GM19238 (cell line): ENCODE results near the gene ZBTB49.
A peak's percentile ranks its signal among the peaks of the same experiment; 100 is the strongest.
"Not testable (repeated sequence)": the region's sequence is repeated elsewhere in the genome, so short reads cannot be mapped to it uniquely, and the experiment has no call there.

Experiments
- DNase-seq: peaks from one replicate; pipeline ENCODE4 v3.0.0; 2011; ENCODE audit warnings: low spot score; ENCODE audit not compliant: insufficient read length

Gene ZBTB49

DNA sequence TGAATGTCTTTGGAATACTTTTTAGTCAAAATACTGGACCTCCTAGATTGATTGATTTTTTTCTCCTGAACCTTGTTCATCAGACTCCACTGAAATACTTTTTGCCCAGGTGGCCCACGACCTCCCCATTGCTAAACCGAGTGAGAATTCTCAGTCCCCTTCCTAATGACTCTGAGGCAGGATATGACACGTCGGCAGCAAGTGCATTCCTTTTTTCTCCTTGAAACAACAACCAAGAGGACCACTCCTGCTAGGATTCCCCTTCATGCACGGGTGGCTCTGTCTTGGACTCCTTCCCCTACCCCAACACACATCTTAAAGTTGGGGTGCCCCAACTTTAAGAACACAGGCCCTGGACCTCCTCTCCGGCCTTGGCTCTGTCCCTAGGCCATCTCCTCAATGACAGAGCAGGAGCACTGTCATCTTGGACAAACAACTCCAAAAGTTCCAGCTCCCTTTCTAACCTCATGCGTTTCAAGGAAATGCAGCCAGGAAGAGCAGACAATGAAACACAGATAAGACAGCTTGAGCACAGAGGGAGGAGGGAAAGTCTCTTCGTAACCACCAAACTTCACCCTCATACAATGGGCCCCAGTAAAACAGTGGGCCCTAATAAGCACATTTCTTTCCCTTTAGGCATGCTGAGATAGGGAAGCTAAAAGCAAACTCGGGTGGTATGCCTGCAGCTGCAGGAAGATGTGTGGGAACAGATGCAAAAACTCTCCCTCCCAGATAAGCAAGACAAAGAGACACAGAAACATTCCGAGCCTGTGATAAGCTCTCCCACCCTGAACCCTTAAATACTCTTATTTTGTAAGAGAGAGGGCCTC lies 33.9 kb downstream of the ZBTB49 start:
- no peak for DNase-seq

DNA sequence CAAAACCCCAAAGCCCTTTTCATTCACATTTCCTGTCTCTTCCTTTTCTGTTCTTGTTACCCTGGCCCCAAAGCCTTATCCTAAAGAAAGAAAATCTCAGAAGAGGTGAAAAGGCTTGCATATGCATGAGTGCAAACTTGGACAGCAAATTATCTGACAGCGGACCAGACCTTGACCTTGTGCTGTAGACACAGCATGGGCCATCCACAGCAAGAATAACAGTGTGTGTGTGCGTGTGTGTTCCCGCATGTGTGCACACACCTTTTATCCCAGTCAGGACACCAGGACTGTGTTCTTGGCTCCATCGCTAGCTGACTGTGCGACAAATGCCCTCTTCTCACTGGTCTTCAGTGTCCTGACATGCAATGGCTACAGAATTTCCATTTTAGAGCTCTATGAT lies 35.3 kb downstream of the ZBTB49 start:
- DNase-seq, result no peak

DNA sequence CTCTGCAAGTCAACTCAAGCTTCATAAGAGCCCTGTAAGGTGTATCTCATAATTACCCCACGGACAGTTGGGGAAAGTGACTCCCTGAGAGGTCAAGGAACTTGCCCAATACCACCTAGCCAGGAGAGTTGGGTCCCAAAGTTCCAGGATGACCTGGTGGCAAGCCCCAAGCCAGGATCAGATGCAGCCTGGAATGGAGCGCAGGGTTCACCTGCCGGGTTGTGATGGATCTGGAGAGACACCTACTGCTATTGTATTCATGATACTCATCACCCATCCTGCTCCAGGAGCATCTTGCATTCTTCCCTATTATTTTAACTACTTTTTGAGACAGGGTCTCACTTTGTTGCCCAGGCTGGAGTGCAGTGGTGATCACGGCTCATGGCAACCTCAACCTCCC lies 36.1 kb downstream of the ZBTB49 start:
- DNase-seq, result no peak

DNA sequence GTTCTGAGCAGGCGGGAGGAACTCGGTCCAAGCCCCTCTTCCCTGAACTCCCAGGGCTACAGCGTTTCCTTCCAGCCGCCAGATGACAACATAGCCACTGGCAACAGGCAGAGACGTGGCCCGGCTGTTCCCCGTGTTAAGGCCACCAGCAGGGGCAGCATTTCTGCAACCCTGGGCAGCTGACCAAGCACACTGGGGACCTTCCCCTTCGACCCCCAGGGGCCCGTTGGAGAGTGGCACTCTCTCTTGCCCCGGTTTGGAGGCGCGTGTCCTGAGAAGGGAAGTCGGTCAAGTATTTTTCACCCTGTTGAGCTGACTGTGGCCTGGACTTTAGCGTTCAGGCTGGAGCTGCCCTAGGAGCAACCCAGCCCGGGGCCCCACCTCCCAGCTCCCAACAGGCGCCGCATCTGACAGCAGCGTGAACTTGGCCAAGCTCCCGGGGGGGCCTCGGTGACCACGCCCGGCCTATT lies 37.6 kb downstream of the ZBTB49 start:
- no peak for DNase-seq

DNA sequence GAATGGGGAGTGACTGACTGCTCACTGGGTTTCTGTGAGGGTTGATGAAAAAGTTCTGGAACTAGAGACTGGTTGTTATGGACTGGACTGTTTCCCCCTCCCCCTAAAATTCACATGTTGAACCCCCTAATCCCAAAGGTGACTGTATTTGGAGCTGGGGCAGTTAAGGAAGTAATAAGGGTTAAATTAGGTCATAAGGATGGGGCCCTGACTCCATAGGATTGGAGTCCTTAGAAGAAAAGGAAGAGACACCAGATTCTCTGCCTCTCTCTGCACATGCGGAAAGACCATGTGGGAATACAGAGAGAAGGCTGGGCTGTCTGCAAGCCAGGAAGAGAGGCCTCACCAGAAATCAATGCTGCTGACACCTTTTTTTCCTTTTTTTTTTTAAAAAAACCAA lies 38.2 kb downstream of the ZBTB49 start:
- no peak for DNase-seq

DNA sequence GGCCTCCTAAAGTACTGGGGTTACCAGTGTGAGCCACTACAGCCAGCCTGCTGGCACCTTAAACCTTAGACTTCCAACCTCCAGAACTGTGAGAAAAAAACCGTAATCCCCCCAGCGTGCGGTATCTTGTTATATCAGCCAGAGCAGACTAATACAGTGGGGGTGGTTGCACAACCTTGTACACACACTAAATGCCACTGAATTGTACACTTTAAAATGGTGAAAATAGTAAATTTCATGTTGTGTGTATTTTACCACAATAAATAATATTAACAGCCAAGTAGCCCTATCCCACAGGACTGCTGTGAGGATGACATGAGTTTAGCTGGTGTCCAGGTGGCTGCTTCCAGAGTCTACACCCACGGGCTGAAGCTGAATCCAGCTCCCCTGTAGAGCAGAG lies 38.8 kb downstream of the ZBTB49 start:
- DNase-seq, result no peak

DNA sequence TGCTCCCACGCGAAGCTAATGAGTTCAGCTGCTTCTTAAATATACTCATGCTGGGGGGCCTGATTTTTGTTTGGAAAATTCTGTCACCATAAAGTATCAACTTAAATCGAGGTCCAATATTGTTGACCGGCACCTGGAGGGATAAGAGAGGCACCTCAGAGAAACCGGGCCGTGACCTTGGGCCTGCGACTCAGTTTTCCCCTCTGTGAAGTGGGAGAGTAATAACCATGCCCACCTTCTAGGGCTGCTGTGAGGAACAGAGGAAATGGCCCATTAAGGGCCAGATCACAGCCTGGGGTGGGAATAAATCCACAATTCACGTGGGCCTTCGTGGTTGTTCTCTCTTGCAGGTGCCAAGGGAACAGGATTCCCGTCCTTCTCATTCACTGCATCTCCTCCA lies 39.4 kb downstream of the ZBTB49 start:
- DNase-seq, result no peak

DNA sequence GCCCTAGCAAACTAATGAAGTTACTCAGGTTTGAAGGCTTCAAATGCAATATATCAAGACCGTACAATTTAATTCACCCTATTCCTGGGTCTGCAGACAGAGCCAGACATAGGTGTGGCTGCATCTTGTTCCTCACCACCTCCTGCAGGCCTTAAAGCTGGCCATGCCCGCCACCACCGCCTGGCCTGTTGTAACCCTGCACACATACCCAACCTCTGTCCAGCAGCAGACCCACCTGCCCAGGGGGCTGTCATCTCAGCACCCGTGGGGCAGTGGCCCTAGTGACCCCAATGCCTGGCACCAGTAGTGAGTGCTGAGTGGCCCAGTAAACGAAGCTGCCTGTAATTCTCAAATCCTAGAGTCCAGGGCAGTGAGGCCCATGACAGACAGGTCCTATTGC lies 40.7 kb downstream of the ZBTB49 start:
- DNase-seq, result no peak

DNA sequence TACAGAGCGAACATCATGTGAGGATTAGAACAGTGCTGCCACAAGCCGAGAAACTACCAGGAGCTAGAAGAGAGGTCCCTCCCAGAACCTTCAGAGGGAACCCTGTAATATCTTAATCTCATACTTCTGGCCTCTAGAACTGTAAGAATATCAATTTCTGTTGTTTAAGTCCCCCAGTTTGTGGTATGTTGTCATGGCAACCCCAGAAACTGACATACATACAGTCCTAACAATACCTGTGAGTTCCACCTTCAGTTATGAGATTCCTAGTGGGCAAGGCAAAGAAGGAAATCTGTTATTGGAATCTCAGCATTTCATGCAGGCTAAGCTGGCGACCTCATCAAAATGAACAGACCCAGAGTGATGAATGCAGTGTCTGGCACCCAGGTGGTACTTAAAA lies 42.5 kb downstream of the ZBTB49 start:
- no peak for DNase-seq

DNA sequence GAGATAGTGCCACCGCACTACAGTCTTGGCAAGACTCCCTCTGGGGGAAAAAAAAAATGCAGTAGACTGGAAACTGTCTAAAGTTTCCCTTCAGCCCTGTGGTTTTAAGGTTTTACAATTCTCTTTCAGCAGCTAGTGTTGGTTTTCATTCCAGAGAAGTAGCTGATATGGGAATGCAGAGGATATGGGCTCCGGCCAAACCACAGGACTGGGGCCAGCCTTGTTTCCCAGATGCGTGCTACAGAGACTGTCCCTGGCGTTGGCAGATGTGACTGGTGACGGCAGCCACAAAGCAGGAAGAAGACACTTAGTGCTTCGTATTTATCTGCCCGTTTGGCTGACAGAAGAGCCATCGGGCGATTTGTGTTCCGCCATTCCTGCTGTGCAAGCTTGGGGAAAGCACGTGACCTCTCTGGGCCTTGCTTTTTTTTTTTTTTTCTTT lies 43.2 kb downstream of the ZBTB49 start:
- DNase-seq, result no peak

DNA sequence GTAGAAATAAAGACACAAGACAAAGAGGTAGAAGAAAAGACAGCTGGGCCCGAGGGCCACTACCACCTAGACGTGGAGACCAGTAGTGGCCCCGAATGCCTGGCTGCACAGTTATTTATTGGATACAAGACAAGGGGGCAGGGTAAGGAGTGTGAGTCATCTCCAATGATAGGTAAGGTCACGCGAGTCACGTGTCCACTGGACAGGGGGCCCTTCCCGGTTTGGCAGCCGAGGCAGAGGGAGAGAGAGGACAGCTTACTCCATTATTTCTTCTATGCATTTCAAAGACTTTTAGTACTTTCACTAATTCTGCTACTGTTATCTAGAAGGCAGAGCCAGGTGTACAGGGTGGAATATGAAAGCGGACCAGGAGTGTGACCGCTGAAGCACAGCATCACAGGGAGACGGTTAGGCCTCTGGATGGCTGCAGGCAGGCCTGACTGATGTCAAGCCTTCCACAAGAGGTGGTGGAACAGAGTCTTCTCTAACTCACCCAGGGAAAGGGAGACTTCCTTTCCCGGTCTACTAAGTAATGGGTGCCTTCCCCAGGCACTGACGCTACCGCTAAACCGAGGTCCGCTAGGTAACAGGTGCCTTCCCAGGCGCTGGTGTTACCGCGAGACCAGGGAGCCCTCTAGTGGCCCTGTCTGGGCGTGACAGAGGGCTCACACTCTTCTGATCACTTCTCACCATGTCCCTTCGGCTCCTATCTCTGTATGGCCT lies 44.9 kb downstream of the ZBTB49 start:
- DNase-seq, result peak; percentile 42

DNA sequence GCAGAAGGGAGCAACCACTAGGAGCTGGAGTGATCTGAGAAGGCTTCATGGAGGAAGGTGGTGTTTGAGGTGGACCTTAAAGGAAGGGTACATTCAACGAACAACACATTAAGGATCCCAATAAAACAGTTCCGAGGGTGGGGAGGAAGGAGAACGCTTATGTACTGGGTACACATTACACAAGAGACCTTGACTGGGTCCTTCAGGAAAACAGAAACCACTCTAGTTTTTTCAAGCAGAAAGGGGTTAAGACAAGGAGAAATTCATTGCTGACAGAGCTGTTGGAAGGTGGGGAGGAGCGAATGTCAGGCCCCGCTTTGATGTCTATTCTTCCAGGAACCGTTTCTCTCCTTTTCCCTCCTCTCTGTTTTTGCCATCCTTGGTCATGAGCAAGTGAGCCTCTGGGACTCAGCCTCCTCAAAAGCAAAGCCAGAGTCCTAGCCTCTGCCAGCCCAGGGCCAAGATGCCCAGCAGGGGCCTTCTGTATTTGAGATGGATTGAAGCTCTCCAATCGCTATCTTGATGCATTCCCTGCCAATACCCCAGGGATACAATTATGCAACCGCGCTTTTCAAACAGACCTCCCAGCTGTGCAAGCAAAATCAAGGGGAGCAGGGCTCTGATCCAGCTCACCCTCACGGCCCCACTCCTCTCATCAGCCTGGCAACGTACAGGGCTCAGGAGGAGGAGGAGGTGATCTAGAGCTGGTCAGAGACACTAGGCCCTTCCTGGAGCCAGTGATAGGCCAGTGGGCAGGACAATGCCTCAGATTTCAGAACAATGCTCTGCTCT lies 48.4 kb downstream of the ZBTB49 start:
- no peak for DNase-seq

DNA sequence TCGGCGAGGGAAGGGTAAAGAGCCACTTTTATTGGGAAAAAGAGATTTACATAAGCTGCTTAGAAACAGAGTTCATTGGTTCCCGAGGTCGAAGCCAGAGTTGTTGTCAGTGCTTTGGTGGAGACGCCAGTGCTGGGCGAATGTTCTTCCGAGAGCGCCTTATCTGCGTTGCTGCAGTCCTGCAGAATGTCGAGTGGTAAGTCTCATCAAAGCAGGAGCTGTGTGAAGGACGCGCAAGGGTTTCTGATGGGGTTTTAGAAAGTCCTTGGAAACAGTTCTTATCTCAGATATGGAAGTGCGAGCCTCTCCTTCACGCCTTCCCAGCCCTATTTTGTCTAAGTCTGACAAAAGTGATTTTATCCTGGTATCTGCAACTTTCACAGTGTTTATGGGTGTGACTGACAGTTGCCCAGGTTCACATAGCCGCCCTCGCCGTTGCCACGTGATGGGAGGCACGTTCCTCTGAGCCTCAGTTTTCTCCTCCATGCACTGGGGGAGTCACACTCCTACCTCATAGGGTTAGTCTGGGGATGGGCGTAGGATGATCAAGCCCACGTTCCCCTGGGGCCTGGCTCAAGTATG lies 49.5 kb downstream of the ZBTB49 start:
- no peak for DNase-seq

DNA sequence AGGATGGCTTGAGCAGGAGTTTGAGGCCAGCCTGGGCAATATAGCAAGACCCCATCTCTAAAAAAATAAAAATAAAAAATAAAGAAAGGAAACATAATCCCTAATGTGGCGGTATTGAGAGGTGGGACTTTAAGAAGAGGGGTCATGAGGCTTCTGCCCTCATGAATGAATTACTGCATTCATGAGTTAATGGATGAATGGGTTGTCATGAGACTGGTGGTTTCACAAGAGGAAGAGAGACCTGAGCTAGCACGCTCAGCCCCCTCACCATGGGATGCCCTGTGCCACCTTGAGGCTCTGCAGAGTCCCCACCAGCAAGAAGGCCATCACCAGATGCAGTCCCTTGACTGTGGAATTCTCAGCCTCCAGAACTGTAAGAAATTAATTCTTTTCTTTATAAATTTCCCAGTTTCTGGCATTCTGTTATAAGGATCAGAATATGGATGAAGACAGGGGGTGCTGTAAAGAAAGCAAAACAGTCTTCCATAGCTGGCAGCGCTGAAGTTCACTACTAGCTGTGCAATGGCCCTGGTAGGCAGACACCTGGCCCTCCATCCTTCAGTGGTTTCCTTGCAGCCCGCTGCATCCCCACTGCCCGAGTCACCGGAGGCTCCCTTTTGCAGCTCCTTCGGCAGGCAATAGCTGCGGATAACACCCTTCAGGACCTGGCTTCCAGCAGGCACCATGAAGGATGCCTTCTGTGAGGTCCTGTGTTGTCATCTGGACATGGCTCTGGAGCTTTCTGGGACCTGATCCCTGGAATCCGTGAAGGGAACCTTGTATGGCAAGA lies 52.0 kb downstream of the ZBTB49 start:
- no peak for DNase-seq

DNA sequence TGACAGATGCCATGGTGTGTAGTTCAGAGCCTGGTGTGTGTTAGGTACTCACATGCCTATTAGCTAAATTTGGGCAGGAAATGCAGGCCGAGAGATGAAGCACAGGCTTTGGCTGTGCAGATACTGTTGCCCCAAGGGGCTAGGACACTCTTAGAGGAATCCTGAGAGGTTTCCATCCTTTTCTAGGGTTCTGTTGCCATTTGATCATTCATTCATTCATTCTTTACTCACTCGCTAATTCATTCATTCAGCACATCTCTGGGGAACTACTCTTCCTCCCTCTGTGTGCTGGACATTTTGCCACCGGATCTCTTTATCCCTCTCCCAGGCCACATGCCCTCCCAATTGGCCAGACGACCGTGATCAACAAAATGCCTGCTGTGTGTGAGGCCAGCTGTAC lies 53.0 kb downstream of the ZBTB49 start:
- DNase-seq, result no peak

DNA sequence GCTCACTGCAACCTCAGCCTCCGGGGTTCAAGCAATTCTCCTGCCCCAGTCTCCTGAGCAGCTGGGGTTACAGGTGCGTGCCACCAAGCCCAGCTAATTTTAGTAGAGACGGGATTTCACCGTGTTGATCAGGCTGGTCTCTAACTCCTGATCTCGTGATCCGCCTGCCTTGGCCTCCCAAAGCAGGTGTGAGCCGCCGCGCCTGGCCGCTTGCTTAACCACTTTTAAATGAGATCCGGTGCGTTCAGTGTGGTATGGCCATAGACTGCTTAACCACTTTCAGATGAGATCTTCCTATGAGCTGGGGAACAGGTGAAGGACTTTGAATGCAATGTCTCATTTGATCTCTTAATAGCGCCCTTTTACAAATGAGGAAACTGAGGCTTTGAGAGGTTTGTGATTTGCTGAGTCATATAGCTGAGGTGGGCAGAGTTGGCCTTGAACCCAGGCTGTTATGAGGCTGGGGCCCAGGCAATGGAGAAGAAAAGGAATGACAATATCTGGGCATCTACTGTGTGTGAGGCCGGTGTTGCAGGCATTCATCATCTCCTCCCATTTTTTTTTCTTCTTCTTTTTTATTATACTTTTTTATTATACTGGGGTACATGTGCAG lies 55.0 kb downstream of the ZBTB49 start:
- peak; percentile 26 for DNase-seq

DNA sequence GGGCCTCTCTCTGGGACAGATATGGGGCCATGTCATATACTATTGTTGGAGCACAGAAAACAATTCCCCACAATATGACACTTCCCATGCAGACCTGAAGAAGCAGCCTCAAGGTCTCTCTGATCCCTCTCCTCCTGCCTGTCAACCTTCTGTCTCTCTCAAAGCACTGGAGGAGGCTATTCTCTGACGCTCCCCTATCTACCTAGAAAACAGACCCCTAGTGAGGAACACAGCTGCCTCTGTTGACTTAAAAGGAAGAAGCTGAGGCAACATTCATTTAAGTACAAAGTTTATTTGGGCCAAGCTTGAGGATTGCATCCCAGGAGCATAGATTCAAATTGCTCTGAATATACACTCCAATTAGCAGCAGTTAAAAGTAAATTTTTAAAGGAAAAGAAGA lies 57.5 kb downstream of the ZBTB49 start:
- no peak for DNase-seq

DNA sequence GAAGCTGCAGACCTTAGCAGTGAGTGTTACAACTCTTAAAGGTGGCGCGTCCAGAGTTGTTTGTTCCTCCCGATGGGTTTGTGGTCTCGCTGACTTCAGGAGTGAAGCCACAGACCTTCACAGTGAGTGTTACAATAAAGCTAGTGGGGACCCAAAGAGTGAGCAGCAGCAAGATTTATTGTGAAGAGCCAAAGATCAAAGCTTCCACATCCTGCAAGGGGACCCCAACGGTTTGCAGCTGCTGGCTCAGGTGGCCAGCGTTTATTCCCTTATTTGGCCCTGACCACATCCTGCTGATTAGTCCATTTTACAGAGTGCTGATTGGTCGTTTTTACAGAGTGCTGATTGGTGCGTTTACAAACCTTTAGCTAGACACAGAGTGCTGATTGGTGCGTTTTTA lies 58.5 kb downstream of the ZBTB49 start:
- not testable (repeated sequence) for DNase-seq

DNA sequence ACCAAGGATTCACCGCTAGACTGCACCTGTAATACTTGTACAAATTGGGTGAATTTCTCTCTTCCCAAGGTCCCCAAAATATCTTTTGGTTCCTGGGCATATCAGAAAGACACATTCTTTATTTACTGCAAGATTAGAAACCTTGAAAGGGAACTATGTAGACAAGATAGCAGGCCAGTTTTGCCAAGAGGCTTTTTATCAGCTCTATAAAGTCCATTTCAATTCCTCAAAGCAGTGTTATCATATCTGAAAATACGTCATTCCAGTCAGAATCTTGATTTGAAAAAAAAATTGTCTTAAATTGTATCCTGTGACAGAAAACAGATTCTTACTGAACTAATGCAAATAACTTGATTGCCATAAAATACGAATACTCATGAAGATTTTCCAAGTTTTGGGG lies 59.8 kb downstream of the ZBTB49 start:
- DNase-seq, result no peak

DNA sequence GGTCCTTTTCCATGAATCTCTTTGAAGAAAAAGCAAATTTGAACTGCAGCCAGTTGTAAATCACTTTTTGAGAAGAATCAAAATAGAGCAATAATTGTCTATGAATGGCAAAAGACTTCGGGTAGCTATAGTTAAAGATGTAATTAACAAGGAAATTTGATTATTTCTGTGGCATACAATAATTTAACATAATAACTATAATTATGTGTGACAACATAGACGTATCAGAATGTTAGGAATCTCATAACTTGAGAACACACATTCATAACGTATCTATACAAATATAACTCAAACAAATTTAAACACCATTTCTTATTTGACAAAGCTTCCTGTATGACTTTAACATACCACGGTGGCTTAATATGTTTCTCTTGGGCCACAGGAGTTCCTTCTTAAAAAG lies 60.9 kb downstream of the ZBTB49 start:
- DNase-seq, result no peak
